ENCODE measurements around the gene MVB12B.
A peak's percentile ranks its signal among the peaks of the same experiment; 100 is the strongest.
"Not testable (repeated sequence)": the region's sequence is repeated elsewhere in the genome, so short reads cannot be mapped to it uniquely, and the experiment has no call there.

Gene MVB12B

GRCh38 chr9:126472948-126473298, 146.3 kb downstream of the MVB12B start:
- no peak for DNase-seq (ENCODE audit: low read depth in 2 of 2)

DNA sequence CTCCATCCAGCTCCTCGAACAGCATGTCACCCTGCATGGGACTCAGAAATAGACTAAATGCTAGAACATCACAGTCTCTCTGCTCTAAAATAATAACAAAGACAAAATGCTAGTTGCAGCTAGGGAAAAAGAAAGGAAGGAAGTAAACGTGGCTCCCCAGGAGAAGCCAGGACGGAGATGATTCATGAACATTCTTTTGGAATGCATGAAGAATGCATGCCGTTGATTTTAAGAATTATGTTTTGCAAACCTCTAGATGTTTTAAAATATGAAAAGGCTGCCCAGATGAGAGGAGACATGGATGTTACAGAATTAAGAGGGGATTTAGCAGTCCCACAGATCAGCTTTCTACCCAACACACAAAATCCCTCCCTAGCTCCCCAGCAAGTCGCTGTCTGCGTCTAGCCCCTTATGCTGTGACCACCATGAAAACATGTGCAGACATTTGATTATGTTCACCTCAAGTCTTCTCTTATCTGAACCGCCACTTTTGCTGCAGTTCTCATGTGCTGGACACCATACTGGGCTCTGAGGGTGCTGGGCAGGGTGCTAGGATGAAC, 147.7 kb downstream of the MVB12B start:
- no peak for DNase-seq (ENCODE audit: low read depth in 2 of 2)

- no peak for DNase-seq (ENCODE audit: low read depth in 2 of 2)
Measured at GRCh38 chr9:126474786-126475485, 148.3 kb downstream of the MVB12B start.

- no peak for DNase-seq (ENCODE audit: low read depth in 2 of 2)
Measured at GRCh38 chr9:126475933-126476555, 149.4 kb downstream of the MVB12B start.

GRCh38 chr9:126477432-126477831, 150.8 kb downstream of the MVB12B start:
- not testable (repeated sequence) for DNase-seq (ENCODE audit: low read depth in 2 of 2)

DNA sequence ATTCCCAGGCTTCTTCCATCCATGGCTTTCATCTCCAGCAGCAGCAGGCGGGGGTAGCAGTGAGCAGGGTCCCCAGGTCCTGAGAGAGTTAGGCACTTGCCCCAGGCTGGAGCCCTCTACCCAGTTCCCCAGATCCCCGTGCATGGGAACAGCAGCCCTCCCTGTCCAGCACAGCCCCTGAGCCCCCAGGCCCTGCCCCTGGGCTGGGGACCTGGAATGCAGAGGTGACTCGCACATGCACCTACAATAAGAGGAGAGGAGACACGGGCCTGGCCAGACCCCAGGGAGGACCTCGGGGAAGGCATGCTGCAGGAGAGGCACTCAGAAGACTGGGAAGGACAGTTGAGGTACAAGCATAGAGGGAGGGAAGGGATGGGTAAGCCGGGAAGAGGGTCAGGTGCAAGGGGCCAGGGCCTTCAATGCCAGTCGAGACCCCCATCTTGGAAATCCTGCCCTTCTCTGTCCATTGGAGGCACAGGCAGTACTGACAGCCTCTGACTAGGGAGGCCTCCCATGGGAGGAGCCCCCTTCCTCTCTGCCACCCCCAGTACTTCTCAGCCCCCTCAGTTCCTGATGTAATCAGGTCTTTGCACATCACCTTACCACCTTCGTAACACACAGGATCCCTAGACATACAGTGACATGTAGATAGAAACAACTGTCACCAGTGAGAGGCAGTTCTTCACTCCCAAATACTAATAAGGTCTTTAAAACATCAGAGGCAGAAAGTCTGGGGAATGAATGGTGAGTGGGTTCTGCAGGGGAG, 151.8 kb downstream of the MVB12B start:
- no peak for DNase-seq (ENCODE audit: low read depth in 2 of 2)

- DNase-seq (ENCODE audit: low read depth in 2 of 2), result no peak
Measured at GRCh38 chr9:126479515-126479914, 152.9 kb downstream of the MVB12B start.

- DNase-seq (ENCODE audit: low read depth in 2 of 2), result no peak
Measured at GRCh38 chr9:126480813-126481212, 154.2 kb downstream of the MVB12B start.

GRCh38 chr9:126481862-126482261, 155.2 kb downstream of the MVB12B start:
- DNase-seq (ENCODE audit: low read depth in 2 of 2), result no peak

DNA sequence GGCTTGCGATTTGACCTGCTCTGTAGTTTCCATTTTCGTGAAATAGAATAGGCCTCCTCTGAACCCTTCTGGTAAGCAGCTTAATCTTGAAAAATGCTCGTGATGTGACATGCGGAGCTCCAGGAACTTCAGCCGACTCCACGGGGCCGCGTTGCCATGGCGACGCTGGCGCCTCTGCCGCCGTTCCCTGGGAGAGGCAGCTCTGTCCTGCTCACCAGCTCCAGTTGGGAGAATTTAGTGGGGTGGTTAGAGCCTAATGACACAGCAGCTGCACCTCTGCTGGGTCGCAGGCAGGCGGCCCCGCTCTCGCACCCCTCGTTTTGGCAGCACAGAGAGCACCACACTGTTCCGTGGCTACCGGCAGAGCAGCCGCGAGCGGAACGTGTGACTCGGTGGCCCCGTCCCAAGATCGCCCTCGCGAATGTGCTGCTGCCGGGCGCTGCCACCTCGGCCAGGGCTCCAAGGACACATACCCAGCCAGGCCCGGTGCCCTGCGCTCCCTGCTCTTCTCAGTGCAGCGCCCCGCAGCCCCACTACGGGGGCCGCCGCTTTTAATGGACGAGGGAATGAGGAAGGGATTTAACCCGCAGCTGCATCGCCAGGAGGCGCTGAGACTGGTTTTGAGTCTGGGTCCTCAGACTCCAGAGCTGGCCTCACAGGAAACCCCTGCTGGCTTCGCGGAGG, 155.9 kb downstream of the MVB12B start:
- no peak for DNase-seq (ENCODE audit: low read depth in 2 of 2)

- DNase-seq (ENCODE audit: low read depth in 2 of 2), result no peak
Measured at GRCh38 chr9:126483468-126484073, 156.9 kb downstream of the MVB12B start.

DNA sequence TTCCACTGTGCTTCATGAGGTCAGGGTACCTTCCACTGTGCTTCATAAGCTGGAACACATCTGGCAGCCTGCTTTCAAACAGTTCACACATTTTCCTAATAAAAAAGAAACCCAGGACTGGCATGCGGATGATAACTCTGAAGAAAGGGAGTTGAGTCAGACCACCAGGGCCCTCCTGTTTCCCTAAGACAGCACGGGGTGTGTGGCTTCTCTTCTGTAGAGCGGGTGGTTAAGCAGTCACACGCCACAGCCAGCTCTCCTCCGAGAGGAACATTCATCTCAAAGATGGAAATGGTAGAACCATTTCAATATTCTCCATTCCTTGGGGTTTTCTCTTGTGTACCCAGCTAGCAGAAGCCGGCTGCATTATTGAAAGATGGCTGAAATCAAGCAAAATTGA, 159.0 kb downstream of the MVB12B start:
- DNase-seq (ENCODE audit: low read depth in 2 of 2), result no peak

GRCh38 chr9:126486276-126486675, 159.6 kb downstream of the MVB12B start:
- no peak for DNase-seq (ENCODE audit: low read depth in 2 of 2)

DNA sequence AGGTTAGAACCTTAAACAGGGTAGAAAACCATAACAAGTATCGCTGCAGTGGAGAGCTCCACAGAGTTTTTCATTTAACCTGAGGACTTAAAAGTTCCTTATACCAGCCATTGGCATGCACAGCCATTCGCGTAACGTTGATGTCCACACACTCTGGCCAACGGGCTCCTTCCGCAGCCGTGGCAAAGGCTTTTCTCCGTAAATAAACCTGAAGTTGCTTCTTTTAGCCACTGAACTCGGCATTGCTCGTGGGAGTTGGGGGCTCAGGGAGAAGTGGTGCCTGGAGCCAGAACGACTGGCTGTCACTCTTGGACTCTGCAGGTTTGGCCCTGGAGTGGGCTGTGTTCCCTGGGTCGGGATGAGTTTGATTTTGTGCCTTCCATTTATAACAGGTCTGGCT, 161.2 kb downstream of the MVB12B start:
- no peak for DNase-seq (ENCODE audit: low read depth in 2 of 2)

GRCh38 chr9:126488310-126488709, 161.7 kb downstream of the MVB12B start:
- no peak for DNase-seq (ENCODE audit: low read depth in 2 of 2)

GRCh38 chr9:126488881-126489404, 162.3 kb downstream of the MVB12B start:
- no peak for DNase-seq (ENCODE audit: low read depth in 2 of 2)

GRCh38 chr9:126489581-126490213, 163.1 kb downstream of the MVB12B start:
- DNase-seq (ENCODE audit: low read depth in 2 of 2), result no peak

GRCh38 chr9:126490214-126490631, 163.6 kb downstream of the MVB12B start:
- no peak for DNase-seq (ENCODE audit: low read depth in 2 of 2)

GRCh38 chr9:126490871-126491567, 164.4 kb downstream of the MVB12B start:
- DNase-seq (ENCODE audit: low read depth in 2 of 2), result peak; percentile 26 to 30

GRCh38 chr9:126491568-126491879, 164.9 kb downstream of the MVB12B start:
- no peak for DNase-seq (ENCODE audit: low read depth in 2 of 2)
